Measurements from ENCODE around the gene USP1. TPM values are rescaled to one million over a fixed set of nuclear protein-coding genes. Genes with fewer than 3 reads are reported as not detected.

The USP1 gene
- total and polyA plus RNA-seq, 2 of the 4 experiments (the other 2 are of a cell fraction), result 7.5 to 9.7 TPM

- WGBS, 2 experiments (ENCODE audit: extremely low coverage in 2 of 2, insufficient read length in 1 of 2), result no CpG with 5 or more reads among the region's 7 CpGs
- H3K9ac ChIP-seq (ENCODE audit: low read depth, low read length), result peak overlapping the region; percentile 97
- dilution Hi-C loops (cut with HindIII; ENCODE audit: low sequenced_read_pairs, unreplicated experiment) (no loop called here), in situ Hi-C loops (cut with MboI; ENCODE audit: low sequenced_read_pairs) (no loop called here), intact Hi-C loops (cut with micrococcal nuclease) (no loop called here)
- H4K5ac ChIP-seq (ENCODE audit: low read depth, low read length), result no peak overlapping the region
- ChIA-PET POLR2A (ENCODE audit: unreplicated experiment) (no interaction called here), CTCF (interaction anchor here (0.6 kb wide), 1 partner anchor 377 kb away, joined by 4 read pairs; no protein-coding TSS in a partner anchor)
- peak overlapping the region; percentile 69 for H3K23ac ChIP-seq (ENCODE audit: low read depth, low read length)
- H4K20me1 ChIP-seq (ENCODE audit: insufficient read depth, low read length), result peaks cover 5% of the 10 kb centered on the region
- no TSS peak for BruUV-seq (replicated peaks)
- peaks cover 11% of the 10 kb centered on the region in 2 experiments; a peak in 3 of 4 replicates for H3K79me1 ChIP-seq (ENCODE audit: low read depth in 1 of 2, low read length in 2 of 2)
- H3K9me1 ChIP-seq (ENCODE audit: insufficient read depth, low read length), result peaks cover 2% of the 10 kb centered on the region; the same call in 1 of the 2 replicates
- H3K4me2 ChIP-seq (ENCODE audit: low read depth, low read length), result peak overlapping the region; percentile 99
- peaks cover 6% of the 10 kb centered on the region for H3K36me3 ChIP-seq (ENCODE audit: control insufficient read depth, insufficient read depth, low read length)
- H3K27ac ChIP-seq (ENCODE audit: insufficient read depth, low read length), result no peak overlapping the region; the same call in 1 of the 2 replicates
- H2BK120ac ChIP-seq (ENCODE audit: low read depth, low read length), result no peak overlapping the region
- H3K9me3 ChIP-seq (ENCODE audit: control insufficient read depth, insufficient read depth, low read length), result no peaks in the 10 kb centered on the region
- H3K27me3 ChIP-seq (ENCODE audit: control insufficient read depth, insufficient read depth, low read length), result no peaks in the 10 kb centered on the region
- no peak for TF ChIP-seq MAFK (IDR thresholded peaks at IDR 0.05; ENCODE audit: low read depth, low read length)
- TF ChIP-seq POLR2A (IDR thresholded peaks at IDR 0.05; ENCODE audit: low read depth, low read length), result no peak
- TF ChIP-seq RAD21 (IDR thresholded peaks at IDR 0.05; ENCODE audit: low read length), result no peak
- no peak for TF ChIP-seq CEBPB (IDR thresholded peaks at IDR 0.05; ENCODE audit: low read depth, low read length)
- TF ChIP-seq RCOR1 (IDR thresholded peaks at IDR 0.05; ENCODE audit: insufficient replicate concordance, low read length), result no peak
- no peak for TF ChIP-seq MAZ (IDR thresholded peaks at IDR 0.05; ENCODE audit: borderline replicate concordance, low read depth, low read length)
- no peak for TF ChIP-seq SMC3 (IDR thresholded peaks at IDR 0.05; ENCODE audit: low read depth, low read length)
- TF ChIP-seq BHLHE40 (IDR thresholded peaks at IDR 0.05; ENCODE audit: low read depth, low read length), result no peak
- no peak for TF ChIP-seq CHD1 (IDR thresholded peaks at IDR 0.05; ENCODE audit: low read depth, low read length)
- no peak for TF ChIP-seq NFE2L2 (IDR thresholded peaks at IDR 0.05; ENCODE audit: low read depth, low read length)
- no peak for TF ChIP-seq CTCF (conservative IDR thresholded peaks at IDR 0.05; ENCODE audit: low read depth, low read length)
- TF ChIP-seq USF2 (IDR thresholded peaks at IDR 0.05; ENCODE audit: low read depth, low read length), result no peak
- H2BK5ac ChIP-seq (ENCODE audit: low read depth, low read length, poor library complexity, severe bottlenecking), result peak overlapping the region; percentile 99
- no peak overlapping the region for H2BK15ac ChIP-seq (ENCODE audit: low read depth, low read length)
- H2AFZ ChIP-seq (replicated peaks; ENCODE audit: low read length, poor library complexity), result no peak overlapping the region
- H3K18ac ChIP-seq (ENCODE audit: low read depth, low read length), result no peak overlapping the region
- H3K4ac ChIP-seq (ENCODE audit: low read depth, low read length), result no peak overlapping the region
- peak overlapping the region; percentile 42; the same call in 1 of the 2 replicates for H3K56ac ChIP-seq (ENCODE audit: extremely low read depth, insufficient read depth, low read length)
- no peak overlapping the region for H2BK20ac ChIP-seq (ENCODE audit: low read depth, low read length)
- DNase-seq (no peak), ATAC-seq (ENCODE audit: low read depth) (no peak)
- peak overlapping the region; percentile 3 for H2AK9ac ChIP-seq (replicated peaks; ENCODE audit: low read depth, low read length, poor library complexity)
- no peak overlapping the region for H4K91ac ChIP-seq (ENCODE audit: insufficient read depth, low read depth, low read length)
- H4K8ac ChIP-seq (ENCODE audit: low read depth in 2 of 2, low read length in 2 of 2), result no peak overlapping the region
- H3K4me1 ChIP-seq (ENCODE audit: control insufficient read depth, insufficient read depth, low read length), result peaks cover 3% of the 10 kb centered on the region; the same call in 1 of the 2 replicates
- H3K4me3 ChIP-seq (ENCODE audit: insufficient read depth, low read depth, low read length), result peak overlapping the region; percentile 82
- H3K14ac ChIP-seq (replicated peaks; ENCODE audit: low read depth, low read length), result peak overlapping the region; percentile 8; the same call in 1 of the 2 replicates
- H2AK5ac ChIP-seq (ENCODE audit: low read depth, low read length), result no peak overlapping the region
These were observed 1.3 kb downstream of the USP1 start for GRCh38 chr1:62438163-62438562.

All from IMR-90 (cell line).